Fibroblast of skin of abdomen (primary cell): ENCODE measurements around the gene ZSCAN2.

Experiments used
- DNase-seq: peaks from one replicate; pipeline ENCODE4 v3.0.0-alpha.2; 2013

The ZSCAN2 gene

DNA sequence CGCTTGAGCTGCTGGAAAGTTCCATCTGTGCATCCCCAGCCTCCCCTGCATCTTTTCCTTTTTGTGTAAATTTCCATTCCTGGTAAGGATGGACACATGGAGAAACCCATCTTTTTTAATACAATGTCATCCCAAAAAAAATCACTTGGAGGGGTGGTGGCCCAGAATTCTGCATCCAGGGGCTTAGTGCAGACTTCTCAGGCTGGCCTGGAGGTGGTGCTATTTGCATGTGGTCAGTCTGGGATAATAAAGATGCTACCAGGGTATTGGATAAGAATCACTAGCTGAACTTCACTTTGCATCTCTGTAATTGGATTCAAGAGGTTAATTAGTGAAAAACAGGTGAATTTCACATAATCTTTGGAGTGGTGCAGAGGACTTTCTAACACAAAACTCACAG, 1.8 kb upstream of the ZSCAN2 start:
- DNase-seq, result peak; percentile 51

DNA sequence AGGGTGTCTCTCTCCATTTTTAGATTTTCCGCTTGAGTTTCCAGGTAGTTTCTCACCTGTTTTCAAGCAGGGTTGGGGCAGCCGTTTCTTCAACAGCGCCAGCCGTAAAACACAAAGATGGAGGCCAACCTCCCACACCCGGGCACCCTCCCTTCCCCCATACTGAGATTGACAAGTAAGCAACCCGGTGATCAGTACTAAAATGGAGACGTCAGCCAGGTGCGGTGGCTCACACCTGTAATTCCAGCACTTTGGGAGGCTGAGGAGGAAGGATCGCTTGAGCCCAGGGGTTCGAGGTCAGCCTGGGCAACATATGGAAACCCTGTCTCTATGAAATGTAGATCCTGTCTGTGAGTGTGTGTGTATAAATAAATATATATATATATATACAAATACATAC, 903 bp upstream of the ZSCAN2 start:
- DNase-seq, result no peak

DNA sequence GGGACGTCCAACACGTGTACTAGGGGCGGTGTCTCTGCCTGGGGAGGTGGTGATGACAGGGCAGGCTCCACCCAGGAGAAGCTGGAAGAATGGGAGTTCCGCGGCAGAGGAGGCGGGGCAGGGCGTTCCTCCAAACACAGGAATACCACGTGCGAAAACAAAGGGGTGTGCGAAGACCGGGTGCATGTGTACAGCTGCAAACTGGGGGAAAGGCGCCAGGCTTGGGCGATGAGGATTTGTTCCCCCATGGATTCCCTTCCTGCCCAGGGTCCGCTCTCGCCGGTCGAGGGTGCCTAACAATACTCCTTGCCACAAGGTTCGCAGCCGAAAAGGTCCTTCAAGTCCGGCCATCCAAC, 500 bp upstream of the ZSCAN2 start:
- DNase-seq, result peak; percentile 80

DNA sequence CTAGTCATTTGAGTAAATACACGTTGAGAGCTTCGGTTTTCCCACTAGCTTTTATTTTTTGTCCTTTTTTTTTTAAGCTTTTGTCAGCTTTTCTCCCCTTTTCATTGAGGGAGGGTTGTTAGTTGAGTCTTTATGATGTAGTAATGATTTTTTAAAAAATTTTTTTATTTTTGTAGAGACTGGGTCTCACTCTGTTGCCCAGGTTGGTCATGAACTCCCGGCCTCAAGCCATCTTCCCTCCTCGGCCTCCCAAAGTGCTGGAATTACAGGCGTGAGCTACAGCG, 688 bp downstream of the ZSCAN2 start:
- no peak for DNase-seq

DNA sequence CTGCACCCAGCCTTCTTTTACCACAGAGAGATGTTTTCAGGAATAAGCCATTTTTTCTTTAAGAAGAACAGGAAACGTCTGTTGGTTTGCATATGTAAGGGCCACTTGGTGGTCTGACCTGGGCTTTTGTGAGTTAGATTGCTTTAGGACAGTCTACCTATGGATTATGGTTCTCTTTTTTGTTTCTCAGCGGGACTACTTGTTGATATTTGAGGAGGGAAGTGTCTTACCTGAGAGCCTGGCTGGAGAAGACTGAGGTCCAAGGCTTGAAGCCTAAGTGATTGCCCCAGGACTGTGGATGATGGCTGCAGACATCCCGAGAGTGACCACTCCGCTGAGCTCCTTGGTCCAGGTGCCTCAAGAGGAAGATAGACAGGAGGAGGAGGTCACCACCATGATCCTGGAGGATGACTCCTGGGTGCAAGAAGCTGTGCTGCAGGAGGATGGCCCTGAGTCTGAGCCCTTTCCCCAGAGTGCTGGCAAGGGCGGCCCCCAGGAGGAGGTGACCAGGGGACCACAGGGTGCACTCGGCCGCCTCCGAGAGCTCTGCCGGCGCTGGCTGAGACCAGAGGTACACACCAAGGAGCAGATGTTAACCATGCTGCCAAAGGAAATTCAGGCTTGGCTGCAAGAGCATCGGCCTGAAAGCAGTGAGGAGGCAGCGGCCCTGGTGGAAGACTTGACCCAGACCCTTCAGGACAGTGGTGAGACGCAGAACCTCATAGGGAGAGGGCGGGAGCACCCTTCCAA, 3.0 kb downstream of the ZSCAN2 start:
- DNase-seq, result no peak

DNA sequence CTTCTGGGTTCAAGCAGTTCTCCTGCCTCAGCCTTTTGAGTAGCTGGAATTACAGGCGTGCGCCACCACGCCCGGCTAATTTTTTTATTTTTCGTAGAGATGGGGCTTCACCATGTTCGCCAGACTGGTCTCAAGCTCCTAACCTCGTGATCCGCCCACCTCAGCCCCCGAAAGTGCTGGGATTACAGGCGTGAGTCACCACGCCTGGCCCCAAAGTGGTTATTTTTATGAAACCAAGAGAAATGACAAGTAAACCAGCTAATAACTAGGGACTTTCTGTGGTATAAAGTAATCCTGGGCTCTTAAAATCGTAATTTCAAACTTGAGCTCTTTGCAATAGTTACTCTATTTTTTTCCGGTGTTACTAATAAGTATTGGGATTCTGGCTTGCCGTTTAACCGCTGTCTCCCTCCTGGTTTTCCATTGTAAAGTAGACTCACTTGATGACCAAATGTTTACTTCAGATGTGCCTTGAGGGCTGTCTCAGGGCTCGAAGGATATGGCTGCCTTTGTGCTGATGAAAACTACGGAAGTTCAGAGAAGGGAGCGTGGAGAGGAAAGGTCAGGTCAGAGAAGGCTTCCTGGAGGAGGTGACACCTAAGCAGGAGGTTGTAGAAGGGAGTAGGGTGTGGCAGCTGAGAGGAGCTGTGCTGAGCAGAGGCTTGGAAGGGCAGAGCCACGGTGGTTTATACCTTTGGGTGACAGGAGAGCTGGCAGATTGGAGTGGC, 4.2 kb downstream of the ZSCAN2 start:
- no peak for DNase-seq

DNA sequence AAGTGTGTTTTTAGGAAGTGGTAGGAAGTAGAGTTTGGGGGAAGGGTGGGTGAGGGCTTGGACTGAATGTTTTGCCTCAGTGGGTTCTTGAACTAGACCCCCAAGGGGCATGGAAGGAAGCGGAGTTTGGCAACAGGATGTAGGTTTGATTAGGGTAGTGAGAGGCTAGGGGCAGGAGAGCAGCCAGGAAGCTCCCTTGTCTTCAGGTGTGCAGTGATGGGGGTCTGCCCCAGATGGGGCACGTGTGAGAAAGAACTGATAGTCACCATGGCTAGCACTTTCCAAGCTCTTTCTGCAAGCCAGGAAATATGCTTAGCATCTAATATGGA, 4.7 kb downstream of the ZSCAN2 start:
- DNase-seq, result no peak

DNA sequence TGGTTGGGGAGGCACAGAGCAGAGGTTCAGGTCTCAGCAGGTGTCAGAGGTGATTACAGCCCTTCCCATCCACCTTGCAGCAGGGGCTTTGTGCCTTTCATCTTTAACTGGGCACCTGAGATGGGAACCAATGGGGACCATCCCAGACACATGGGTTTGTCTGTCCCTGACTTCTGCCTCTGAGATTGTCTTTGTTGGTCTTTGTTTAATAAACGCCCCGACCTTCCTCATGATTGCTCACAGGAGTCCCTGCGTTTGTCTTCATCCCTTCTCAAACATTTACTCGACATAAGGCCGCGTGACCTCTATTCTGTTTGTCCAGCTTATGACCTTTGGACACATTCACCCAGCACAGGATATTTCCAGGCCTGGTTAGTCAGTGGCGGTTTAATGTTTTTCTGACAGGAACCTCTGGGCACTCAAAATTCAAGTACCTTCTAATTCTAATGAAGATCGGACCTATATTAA, 5.9 kb downstream of the ZSCAN2 start:
- no peak for DNase-seq

DNA sequence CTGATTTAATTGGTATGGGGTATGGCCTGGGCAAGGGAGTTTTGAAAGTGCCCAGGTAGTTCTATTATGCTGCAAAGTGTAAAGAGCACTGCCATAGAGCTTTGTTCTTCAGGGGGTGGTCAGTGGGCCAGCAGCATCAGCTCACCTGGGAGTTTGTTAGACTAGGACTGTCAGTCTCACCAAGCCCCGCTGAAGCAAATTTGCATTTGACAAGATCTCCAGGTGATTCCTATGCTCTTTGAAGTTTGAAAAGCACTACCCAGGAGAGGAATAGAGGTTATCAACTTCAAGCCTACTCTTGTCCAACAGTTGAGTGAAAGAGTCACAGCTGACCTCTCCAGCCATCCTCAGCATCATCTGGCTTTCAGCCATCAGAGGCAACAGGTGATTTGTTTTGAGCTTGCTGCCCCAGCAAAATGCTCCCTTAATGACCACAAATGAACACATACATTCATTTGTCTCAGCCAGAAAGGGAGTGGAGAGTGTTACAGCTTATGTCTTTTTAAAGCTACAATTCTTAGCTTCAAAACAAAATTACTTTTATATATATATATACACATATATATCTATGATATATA, 8.0 kb downstream of the ZSCAN2 start:
- no peak for DNase-seq

DNA sequence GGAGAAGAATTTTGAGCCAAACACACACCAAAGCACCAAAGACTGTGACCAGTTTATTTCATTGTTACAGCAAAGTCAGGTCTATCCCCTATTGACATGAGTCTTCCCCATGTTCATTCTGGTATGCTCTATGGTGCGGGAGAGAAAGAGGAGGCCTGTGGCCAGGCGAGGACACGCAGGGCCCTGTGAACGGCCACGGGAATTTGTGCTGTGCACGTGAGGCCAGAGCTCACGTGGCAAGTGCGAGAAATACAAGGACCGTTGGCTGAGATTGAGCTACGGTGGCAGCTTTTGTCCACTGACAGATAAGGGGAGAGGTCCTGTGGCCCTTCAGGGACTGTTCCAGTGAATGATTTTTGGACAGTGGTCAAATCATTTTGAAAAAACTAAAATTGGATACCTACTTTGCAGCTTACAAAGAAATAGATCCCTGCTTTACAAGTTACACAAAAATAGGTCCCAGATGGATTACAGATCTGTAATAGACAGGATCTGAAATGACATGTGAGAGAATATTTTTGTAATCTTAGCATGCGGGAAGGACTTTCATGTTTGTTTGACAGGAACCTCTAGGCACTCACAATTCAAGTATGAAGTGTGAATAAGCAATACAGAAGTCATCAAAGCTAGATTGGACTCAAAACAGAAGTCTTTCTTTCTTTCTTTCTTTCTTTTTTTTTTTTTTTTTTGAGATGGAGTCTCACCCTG, 9.2 kb downstream of the ZSCAN2 start:
- no peak for DNase-seq

DNA sequence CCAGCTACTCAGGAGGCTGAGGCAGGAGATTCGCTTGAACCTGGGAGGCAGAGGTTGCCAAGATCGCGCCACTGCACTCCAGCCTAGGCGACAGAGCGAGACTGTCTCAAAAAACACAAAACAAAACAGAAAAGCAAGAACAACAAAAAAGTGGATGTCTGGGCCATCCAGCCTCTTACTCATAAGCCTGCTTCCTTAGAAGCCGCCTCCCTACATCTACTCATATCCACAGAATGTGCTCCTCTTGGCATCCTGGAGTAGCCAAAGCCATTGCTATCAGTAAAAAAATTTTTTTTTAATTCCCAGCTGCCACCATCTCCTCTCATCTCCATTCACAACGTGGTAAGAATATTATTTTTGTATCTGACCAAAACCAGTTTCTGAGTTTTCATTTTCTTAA, 10.8 kb downstream of the ZSCAN2 start:
- no peak for DNase-seq

DNA sequence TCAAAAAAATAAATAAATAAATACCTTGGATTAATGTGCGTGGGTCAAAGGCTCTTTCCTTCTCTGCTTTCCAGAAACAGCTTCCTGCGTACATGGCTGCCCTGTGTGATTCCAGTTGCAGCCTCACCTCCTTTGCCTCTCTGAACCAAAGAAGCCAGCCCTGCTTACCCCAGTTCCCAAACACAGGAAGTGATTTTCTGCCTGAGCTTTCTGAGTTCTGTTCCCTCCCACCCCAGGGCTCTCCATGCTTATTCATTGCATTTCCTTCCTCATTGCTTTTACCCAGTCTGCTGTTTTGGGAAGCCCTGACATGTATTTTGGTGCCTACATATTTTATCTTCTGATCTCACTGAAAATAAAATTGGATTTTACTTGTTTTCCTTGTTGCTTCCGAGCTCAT, 15.4 kb downstream of the ZSCAN2 start:
- DNase-seq, result no peak

DNA sequence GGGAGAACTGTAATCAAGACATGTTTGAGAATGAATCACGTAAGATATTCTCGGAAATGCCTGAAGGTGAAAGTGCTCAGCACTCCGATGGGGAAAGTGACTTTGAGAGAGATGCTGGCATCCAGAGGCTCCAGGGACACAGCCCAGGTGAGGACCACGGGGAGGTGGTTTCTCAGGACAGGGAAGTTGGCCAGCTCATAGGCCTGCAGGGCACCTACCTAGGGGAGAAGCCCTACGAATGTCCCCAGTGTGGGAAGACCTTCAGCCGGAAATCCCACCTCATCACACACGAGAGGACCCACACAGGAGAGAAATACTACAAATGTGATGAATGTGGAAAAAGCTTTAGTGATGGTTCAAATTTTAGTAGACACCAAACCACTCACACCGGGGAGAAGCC, 19.8 kb downstream of the ZSCAN2 start:
- no peak for DNase-seq

DNA sequence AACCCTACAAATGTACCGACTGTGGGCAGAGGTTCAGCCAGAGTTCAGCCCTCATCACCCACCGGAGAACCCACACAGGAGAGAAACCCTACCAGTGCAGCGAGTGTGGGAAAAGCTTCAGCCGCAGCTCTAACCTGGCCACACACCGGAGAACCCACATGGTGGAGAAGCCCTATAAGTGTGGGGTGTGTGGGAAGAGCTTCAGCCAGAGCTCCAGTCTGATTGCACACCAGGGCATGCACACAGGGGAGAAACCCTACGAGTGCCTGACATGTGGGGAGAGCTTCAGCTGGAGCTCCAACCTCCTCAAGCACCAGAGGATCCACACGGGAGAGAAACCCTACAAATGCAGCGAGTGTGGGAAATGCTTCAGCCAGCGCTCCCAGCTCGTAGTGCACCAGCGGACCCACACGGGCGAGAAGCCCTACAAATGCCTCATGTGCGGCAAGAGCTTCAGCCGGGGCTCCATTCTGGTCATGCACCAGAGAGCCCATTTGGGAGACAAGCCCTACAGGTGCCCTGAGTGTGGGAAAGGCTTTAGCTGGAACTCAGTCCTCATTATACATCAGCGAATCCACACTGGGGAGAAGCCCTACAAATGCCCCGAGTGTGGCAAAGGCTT, 20.7 kb downstream of the ZSCAN2 start:
- DNase-seq, result no peak

DNA sequence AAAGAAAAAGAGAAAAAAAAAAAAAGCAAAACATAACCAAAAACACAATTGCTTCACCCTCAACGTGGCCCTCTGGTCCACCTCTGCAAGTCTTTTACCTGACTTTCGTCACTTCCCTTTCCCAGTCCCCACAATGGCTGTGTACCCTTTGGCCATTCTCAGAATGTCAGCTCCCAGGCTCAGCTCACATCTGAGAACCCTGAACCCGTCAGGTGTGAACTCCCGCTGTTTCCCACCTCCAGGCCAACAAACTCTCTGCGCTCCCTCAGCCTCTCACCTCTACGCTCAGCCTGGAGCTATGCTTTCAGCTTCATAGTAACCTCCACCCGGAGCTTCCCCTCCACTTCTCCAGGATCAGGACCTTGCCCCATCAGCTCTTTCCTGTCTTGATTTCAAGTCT, 23.6 kb downstream of the ZSCAN2 start:
- no peak for DNase-seq

DNA sequence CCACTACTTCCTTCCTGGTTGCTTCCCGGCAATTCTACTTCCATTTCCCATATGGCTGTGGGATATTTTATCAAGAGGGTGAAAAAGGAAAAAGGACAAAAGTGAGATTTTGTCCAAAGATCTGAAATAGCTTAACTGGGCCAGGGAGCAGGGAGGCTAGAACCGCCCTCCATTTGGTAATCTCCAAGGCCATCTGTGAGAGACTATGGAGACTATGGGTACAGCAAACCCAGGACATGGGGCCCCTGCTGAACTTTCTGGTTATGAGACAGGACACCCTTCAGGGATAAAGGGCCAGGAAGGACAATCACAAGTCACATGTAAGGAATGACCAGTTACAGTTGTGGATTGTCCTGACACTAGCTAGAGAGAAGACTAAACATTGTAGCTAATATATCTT, 24.3 kb downstream of the ZSCAN2 start:
- DNase-seq, result no peak

DNA sequence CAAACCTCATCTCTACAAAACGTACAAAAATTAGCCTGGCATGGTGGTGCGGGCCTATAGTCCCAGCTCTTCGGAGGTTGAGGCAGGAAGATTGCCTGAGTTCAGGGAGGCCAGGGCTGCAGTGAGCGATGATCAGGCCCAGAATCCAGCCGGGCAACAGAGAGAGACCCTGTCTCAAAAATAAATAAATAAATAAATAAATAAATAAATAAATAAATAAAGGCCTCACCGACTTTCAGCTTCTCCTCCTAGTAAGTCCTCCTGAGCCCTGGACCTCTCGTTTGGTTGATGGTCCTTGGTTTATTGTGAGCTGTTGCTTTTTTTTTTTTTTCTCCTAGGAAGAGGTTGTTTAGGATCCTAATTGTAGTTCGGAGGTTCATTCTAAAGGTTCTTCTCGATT, 28.2 kb downstream of the ZSCAN2 start:
- no peak for DNase-seq

DNA sequence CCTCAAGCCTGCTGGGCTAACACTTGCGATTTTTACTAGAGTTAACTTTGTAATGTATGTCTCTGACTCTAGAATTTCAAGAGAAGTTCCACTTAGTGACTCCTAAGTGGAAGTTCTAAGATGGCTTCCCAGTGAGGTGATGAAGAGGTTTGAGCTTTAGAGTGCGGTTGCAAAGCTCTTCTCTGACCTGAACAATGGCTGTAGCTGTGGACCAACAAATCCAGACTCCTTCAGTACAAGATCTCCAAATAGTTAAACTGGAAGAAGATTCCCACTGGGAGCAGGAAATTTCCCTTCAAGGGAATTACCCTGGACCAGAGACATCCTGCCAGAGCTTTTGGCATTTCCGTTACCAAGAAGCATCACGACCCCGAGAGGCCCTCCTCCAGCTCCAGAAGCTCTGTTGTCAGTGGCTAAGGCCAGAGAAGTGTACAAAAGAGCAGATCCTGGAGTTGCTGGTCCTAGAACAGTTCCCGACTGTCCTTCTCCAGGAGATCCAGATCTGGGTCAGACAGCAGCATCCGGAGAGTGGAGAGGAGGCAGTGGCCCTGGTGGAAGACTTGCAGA, 31.0 kb downstream of the ZSCAN2 start:
- DNase-seq, result no peak

DNA sequence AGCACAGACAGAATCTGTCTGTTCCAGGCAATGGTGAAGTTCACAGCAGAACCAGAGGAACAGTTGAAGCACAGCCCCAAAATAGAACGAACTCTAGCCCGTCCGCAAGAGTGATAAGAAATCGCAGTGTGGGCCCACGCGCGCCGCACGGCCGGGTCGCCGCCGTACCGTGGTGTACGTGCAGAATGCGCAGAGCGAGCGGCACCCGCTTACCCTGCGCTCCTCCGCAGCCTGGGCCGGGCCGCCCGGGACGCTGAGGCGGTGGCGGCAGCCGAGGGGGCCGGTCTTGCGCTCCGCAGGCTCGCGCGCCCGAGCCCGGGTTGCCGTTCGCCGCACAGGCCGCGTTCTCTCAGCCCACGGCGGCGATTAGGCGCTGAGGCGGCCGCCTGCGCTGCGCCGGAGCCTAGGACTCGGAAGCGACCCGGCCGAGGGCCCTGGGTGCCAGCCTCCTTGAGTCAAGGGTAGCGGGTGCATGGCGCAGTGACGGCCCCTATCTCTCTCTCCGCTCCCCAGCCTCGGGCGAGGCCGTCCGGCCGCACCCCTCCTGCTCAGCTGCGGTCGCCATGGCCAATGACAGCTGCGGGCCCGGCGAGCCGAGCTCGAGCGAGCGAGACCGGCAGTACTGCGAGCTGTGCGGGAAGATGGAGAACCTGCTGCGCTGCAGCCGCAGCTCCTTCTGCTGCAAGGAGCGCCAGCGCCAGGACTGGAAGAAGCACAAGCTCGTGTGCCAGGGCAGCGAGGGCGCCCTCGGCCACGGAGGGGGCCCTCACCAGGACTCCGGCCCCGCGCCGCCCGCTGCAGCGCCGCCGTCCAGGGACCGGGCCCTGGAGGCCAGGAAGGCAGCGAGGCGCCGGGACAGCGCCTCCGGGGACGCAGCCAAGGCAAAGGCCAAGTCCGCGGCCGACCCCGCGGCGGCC, 32.8 kb downstream of the ZSCAN2 start:
- peak; percentile 69 for DNase-seq

DNA sequence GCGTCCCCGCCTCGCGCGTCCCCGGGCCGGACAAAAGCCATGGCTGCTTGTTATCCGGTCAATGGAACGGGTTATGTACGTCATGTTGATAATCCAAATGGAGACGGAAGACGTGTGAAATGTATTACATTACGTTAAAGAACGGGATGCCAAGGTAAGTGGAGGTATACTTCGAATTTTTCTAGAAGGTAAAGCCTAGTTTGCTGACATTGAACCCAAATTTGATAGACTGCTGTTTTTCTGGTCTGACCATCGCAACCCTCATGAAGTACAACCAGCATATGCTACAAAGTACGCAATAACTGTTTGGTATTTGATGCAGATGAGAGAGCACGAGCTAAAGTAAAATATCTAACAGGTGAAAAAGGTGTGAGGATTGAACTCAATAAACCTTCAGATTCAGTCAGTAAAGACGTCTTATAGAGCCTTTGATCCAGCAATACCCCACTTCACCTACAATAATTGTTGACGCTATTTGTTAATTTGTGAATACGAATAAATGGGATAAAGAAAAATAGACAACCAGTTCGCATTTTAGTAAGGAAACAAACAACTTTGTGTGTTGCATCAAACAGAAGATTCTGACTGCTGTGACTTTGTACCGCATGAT, 33.5 kb downstream of the ZSCAN2 start:
- DNase-seq, result no peak

DNA sequence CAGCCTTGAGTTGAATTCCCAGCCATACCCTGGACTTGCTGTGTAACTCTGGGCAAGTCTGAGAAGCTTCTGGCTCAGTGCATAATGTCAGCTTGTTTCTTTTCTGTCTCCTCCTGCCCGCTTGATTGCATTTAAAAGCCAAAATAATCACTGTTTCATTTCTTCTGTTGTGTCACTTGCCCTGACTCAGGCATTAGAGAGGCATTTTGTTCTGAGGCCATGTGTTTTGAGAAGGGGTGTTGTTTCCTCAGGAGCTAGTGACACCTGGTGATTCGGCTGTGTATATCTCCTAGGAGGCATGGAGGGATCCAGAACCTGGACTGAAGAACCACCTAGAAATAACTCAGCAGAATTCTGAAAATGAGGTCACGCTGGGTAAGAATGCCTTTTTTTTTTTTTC, 37.3 kb downstream of the ZSCAN2 start:
- DNase-seq, result no peak
